HepG2 (cell line): ENCODE results near the gene TGM4. TPM values are rescaled to one million over a fixed set of nuclear protein-coding genes. Genes with fewer than 3 reads are reported as not detected.

Experiments used
- ATAC-seq: fragments of 200-7000 bp; cut with Tn5 transposase; 3 replicates; pipeline ENCODE4 v1.9.1; 2020; ENCODE audit warnings: mild to moderate bottlenecking, moderate library complexity
- BruUV-seq: library from RNA; stranded (reverse); fragments of 400-500 nt; replicated peaks from 2 replicates; lab custom pipeline; 2021; lab: Mats Ljungman, UMichigan
- CTCF ChIA-PET: fragments of 300-600 bp; formaldehyde crosslinking; extraction: SDS; loops from one replicate; lab custom pipeline; 2021; ENCODE audit warnings: low total read pairs, inconsistent platforms, low intra/inter-chr PET ratio; lab: Yijun Ruan, JAX
- POLR2A ChIA-PET: fragments of 350-600 bp; sonication (Branson Sonifier 250); formaldehyde crosslinking; loops from one replicate; lab custom pipeline; 2020; ENCODE audit warnings: antibody characterized with exemption, inconsistent platforms; lab: Yijun Ruan, JAX
- DNase-seq: peaks from one replicate; pipeline ENCODE4 v3.0.0-alpha.2; 2015; ENCODE audit warnings: low spot score
- FAIRE-seq: peaks from 3 replicates; lab custom pipeline; 2011; peaks lifted over from hg19 to GRCh38; lab: Jason Lieb, UNC
- H2AFZ ChIP-seq: one replicate; pipeline ENCODE4 v1.6.1; 2011; ENCODE audit warnings: low read length, inconsistent platforms
- H3K27ac ChIP-seq: fragments of 300-600 bp; 3 replicates; pipeline ENCODE4 v1.8.0; 2011; ENCODE audit warnings: mixed run types, mild to moderate bottlenecking, mixed read lengths, low read length, inconsistent platforms; ENCODE audit not compliant: insufficient read depth; ENCODE audit errors: extremely low read length
- H3K27me3 ChIP-seq, 2 experiments: fragments of 200-600 bp in 1 of 2; 2 replicates in 1 of 2; 3 replicates in 1 of 2; pipeline versions ENCODE4 v1.6.0 to v1.8.0; 2011; ENCODE audit warnings: low read length in 2 of 2, mild to moderate bottlenecking in 2 of 2, moderate library complexity in 2 of 2, inconsistent platforms in 1 of 2; ENCODE audit not compliant: insufficient read depth in 2 of 2, control insufficient read depth in 1 of 2
- H3K36me3 ChIP-seq, 2 experiments: fragments of 200-600 bp in 1 of 2; replicated peaks in 1 of 2; 2 replicates in 1 of 2; 3 replicates in 1 of 2; pipeline versions ENCODE4 v1.5.1 to v1.8.0; 2011; ENCODE audit warnings: low read length in 2 of 2, inconsistent platforms in 1 of 2; ENCODE audit not compliant: insufficient read depth in 2 of 2, control insufficient read depth in 1 of 2
- H3K4me1 ChIP-seq: 2 replicates; pipeline ENCODE4 v1.5.1; 2012; ENCODE audit warnings: low read length, inconsistent platforms; ENCODE audit not compliant: insufficient read depth
- H3K4me2 ChIP-seq: 2 replicates; pipeline ENCODE4 v1.6.0; 2011; ENCODE audit warnings: low read depth, low read length, inconsistent platforms
- H3K4me3 ChIP-seq, 3 experiments: fragments of 200-600 bp in 1 of 3; sonication (generic), shearing (Covaris generic) in 1 of 3; replicated peaks in 1 of 3; 2 replicates each; pipeline ENCODE4 v1.5.1; 2011 to 2016; ENCODE audit warnings: low read length in 3 of 3, inconsistent platforms in 2 of 3, low read depth in 2 of 3, mild to moderate bottlenecking in 2 of 3, control low read depth in 1 of 3, mixed read lengths in 1 of 3; ENCODE audit not compliant: insufficient read depth in 1 of 3
- H3K79me2 ChIP-seq: one replicate; pipeline ENCODE4 v1.6.1; 2011; ENCODE audit warnings: low read length, inconsistent platforms; ENCODE audit not compliant: insufficient read depth
- H3K9ac ChIP-seq: 2 replicates; pipeline ENCODE4 v1.6.0; 2011; ENCODE audit warnings: mild to moderate bottlenecking, low read depth, low read length, inconsistent platforms; ENCODE audit not compliant: insufficient read depth
- H3K9me3 ChIP-seq: 2 replicates; pipeline ENCODE4 v1.5.1; 2012; ENCODE audit warnings: mild to moderate bottlenecking, low read length
- H4K20me1 ChIP-seq: 2 replicates; pipeline ENCODE4 v1.6.0; 2011; ENCODE audit warnings: inconsistent platforms, mild to moderate bottlenecking, low read length, moderate library complexity; ENCODE audit not compliant: insufficient read depth
- AGO2 ChIP-seq: fragments of 200-400 bp; formaldehyde crosslinking; optimal IDR thresholded peaks from 2 replicates; pipeline ENCODE3; 2017; ENCODE audit warnings: mild to moderate bottlenecking, low read depth, low read length, moderate library complexity
- CC2D1A ChIP-seq: sonication (generic); formaldehyde crosslinking; IDR thresholded peaks from 2 replicates; pipeline ENCODE4 v1.8.1; 2023; ENCODE audit warnings: mild to moderate bottlenecking, missing genetic modification reagents
- GLI4 ChIP-seq: sonication (generic); formaldehyde crosslinking; IDR thresholded peaks from 2 replicates; pipeline ENCODE4 v1.5.1; 2020; ENCODE audit warnings: missing genetic modification reagents, mild to moderate bottlenecking, moderate library complexity, borderline replicate concordance
- MAFG ChIP-seq: sonication (generic); formaldehyde crosslinking; IDR thresholded peaks from 2 replicates; pipeline ENCODE4 v1.5.1; 2020; ENCODE audit warnings: mild to moderate bottlenecking, missing genetic modification reagents
- MBD4 ChIP-seq: IDR thresholded peaks from 2 replicates; pipeline ENCODE4 v1.6.1; 2012; ENCODE audit warnings: low read length, inconsistent platforms, borderline replicate concordance
- MEIS2 ChIP-seq: sonication (generic); formaldehyde crosslinking; IDR thresholded peaks from 2 replicates; pipeline ENCODE4 v1.9.0; 2021; ENCODE audit warnings: mild to moderate bottlenecking, missing genetic modification reagents
- SMAD1 ChIP-seq: sonication (generic); formaldehyde crosslinking; IDR thresholded peaks from 2 replicates; pipeline ENCODE4 v1.4.0; 2020; ENCODE audit warnings: missing genetic modification reagents, low read depth, mild to moderate bottlenecking, borderline replicate concordance
- TOE1 ChIP-seq: sonication (generic); formaldehyde crosslinking; IDR thresholded peaks from 2 replicates; pipeline ENCODE4 v1.4.0; 2020; ENCODE audit warnings: mild to moderate bottlenecking, missing genetic modification reagents
- ZFP37 ChIP-seq: sonication (generic); formaldehyde crosslinking; IDR thresholded peaks from 2 replicates; pipeline ENCODE4 v1.4.0; 2020; ENCODE audit warnings: missing genetic modification reagents, borderline replicate concordance
- ZFY ChIP-seq: sonication (generic); formaldehyde crosslinking; IDR thresholded peaks from 2 replicates; pipeline ENCODE4 v1.4.0; 2020; ENCODE audit warnings: missing genetic modification reagents
- ZNF235 ChIP-seq: sonication (generic); formaldehyde crosslinking; IDR thresholded peaks from 2 replicates; pipeline ENCODE4 v1.8.1; 2023; ENCODE audit warnings: mild to moderate bottlenecking, missing genetic modification reagents, borderline replicate concordance
- ZNF383 ChIP-seq: sonication (generic); formaldehyde crosslinking; IDR thresholded peaks from 2 replicates; pipeline ENCODE4 v1.4.0; 2020; ENCODE audit warnings: missing genetic modification reagents, mild to moderate bottlenecking, borderline replicate concordance
- ZNF552 ChIP-seq: sonication (generic); formaldehyde crosslinking; IDR thresholded peaks from 2 replicates; pipeline ENCODE4 v1.9.0; 2022; ENCODE audit warnings: missing genetic modification reagents, mild to moderate bottlenecking, borderline replicate concordance
- ZNF605 ChIP-seq: sonication (generic); formaldehyde crosslinking; IDR thresholded peaks from 2 replicates; pipeline ENCODE4 v1.8.0; 2022; ENCODE audit warnings: mild to moderate bottlenecking, missing genetic modification reagents
- ZNF615 ChIP-seq: sonication (generic); formaldehyde crosslinking; IDR thresholded peaks from 2 replicates; pipeline ENCODE4 v1.5.0; 2020; ENCODE audit warnings: mild to moderate bottlenecking, missing genetic modification reagents, borderline replicate concordance
- ZNF703 ChIP-seq: sonication (generic); formaldehyde crosslinking; IDR thresholded peaks from 2 replicates; pipeline ENCODE4 v1.5.1; 2020; ENCODE audit warnings: missing genetic modification reagents, mild to moderate bottlenecking, moderate library complexity, borderline replicate concordance
- ZNF83 ChIP-seq: sonication (generic); formaldehyde crosslinking; IDR thresholded peaks from 2 replicates; pipeline ENCODE4 v1.4.0; 2020; ENCODE audit warnings: missing genetic modification reagents, mild to moderate bottlenecking, borderline replicate concordance
- ZNF841 ChIP-seq: sonication (generic); formaldehyde crosslinking; IDR thresholded peaks from 2 replicates; pipeline ENCODE4 v1.8.1; 2023; ENCODE audit warnings: missing genetic modification reagents, borderline replicate concordance
- WGBS: methylation state at CpG from one replicate; pipeline ENCODE4 v1.1.6; 2017; ENCODE audit warnings: low lambda C conversion rate; 5-methylcytosine and 5-hydroxymethylcytosine counted together
- in situ Hi-C: cut with HindIII; loops from 2 replicates; pipeline ENCODE4 v1.10.0; 2017; ENCODE audit warnings: low pct_unique_long_range_greater_than_20kb; ENCODE audit not compliant: extremely low pct_ligation_motif_present
- intact Hi-C: fragments of 100-400 bp; cut with micrococcal nuclease; formaldehyde crosslinking; loops from one replicate; pipeline ENCODE4 v1.10.0; 2022; ENCODE audit not compliant: unreplicated experiment
- polyA plus RNA-seq, 8 experiments: library from polyadenylated mRNA; depleted of rRNA in 3 of 8; stranded (reverse) in 7 of 8; unstranded in 1 of 8; fragments of >200 nt; fragmentation: Illumina TruSeq in 4 of 8; extraction: Trizol in 4 of 8; gene quantifications; 2 replicates each; pipeline versions ENCODE4 v1.2.1 to v1.2.3, GENCODE V29; 2011 to 2016; ENCODE audit warnings: low read depth in 4 of 8, missing spikeins in 1 of 8, mixed read lengths in 1 of 8; ENCODE audit not compliant: insufficient read depth in 1 of 8
- total RNA-seq, 5 experiments: library from RNA; depleted of rRNA; stranded (reverse); fragments of >200 nt; fragmentation: Illumina TruSeq; extraction: Trizol; gene quantifications; 2 replicates each; pipeline ENCODE4 v1.2.3, GENCODE V29; 2016; ENCODE audit warnings: low read depth in 1 of 5
- TF ChIP-seq, protein P1 (sequence below): sonication (generic); formaldehyde crosslinking; IDR thresholded peaks from 2 replicates; pipeline ENCODE4 v1.8.0; 2022; ENCODE audit warnings: low read depth, missing genetic modification reagents
- TF ChIP-seq, protein P2 (sequence below): sonication (generic); formaldehyde crosslinking; IDR thresholded peaks from 2 replicates; pipeline ENCODE4 v1.4.0; 2020; ENCODE audit warnings: missing genetic modification reagents
- TF ChIP-seq, protein P3 (sequence below): sonication (generic); formaldehyde crosslinking; IDR thresholded peaks from 2 replicates; pipeline ENCODE4 v1.4.0; 2020; ENCODE audit warnings: missing genetic modification reagents

The TGM4 gene
- total and polyA plus RNA-seq, 2 of the 13 experiments (the other 11 are each of a cell fraction or from before 2014, with no cell fraction given) = 0.07 to 0.15 TPM

DNA sequence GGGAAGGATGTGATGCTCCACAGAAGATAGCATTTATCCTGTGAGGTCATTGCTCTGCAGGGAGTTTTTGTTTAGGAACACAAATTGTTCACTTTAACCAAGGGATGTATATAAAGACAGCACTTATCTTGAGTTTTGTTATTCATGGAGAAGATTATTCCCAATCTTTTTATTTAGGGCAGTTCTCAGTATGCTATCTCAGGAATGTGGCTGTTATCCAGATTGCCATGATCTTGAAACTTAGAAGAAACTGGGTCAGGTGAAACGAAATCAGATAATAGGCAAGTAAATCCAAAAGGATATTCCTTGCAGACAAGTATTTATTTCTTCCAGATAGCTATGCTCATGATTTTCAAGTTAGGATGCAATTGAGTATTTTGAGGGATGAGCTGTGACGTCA lies 32.0 kb upstream of the TGM4 start:
- no peak overlapping the region for H2AFZ ChIP-seq
- ChIA-PET CTCF (no interaction called here), POLR2A (no interaction called here)

DNA sequence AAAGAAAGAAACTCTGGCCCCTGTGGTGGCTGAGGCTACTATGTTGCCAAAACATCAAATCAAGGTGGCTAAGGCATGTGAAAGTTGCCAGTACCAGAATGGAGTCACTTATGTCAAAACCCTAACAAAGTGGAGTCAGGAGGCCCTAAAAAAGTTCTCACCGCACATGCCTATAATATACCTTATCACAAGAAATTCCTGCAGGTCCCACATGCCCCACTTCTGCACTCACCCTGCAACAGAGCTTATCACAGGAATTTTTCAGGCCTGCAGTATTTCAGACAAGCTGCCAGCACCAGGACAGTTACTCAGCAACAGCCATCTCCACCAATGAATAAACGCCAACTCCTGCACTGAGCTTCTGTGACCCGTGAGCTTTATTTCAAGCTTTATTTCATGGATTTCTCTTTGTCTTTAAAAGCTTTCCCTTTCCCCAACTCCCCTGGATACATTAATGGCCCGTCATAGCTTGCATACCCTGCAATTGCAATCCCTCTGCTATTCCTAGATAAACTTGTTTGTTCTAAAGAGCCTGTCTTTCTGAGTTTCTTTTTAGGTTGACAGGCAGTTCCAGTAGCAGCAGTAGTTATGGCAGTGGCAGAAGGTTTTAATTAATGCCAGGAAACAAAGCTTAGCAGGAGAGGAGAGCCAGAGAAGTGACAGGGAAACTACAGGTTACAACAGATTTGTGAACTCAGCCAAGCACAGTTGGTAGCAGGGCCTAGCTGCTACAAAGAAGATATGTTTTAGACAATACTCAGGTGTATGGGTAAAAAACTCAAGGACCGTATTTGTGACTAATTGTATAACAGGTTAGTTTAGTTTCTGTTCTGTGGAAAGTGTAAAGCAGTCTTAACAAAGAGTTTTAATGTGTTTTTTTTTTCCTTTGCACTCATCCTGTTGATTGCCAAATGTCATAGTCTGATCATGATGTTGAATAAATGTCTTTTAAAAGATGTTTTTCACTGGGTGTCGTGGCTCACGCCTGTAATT lies 28.6 kb upstream of the TGM4 start:
- 96% methylated on average over 7 of the region's 7 CpGs for WGBS
- Histone ChIP-seq H3K79me2 (no peaks in the 10 kb centered on the region), H2AFZ (no peak overlapping the region), H3K4me2 (no peak overlapping the region), H4K20me1 (no peaks in the 10 kb centered on the region), H3K27ac (no peak overlapping the region), H3K9ac (no peak overlapping the region), H3K4me1 (no peaks in the 10 kb centered on the region), H3K4me3 (no peak overlapping the region), H3K36me3 (peaks cover 3 to 49% of the 10 kb centered on the region in 2 experiments), H3K9me3 (no peaks in the 10 kb centered on the region), H3K27me3 (no peaks in the 10 kb centered on the region)
- CTCF ChIA-PET = no interaction called here
- DNase-seq = no peak
- FAIRE-seq = no peak
- POLR2A ChIA-PET = no interaction called here
- ATAC-seq = no peak
- no TSS peak for BruUV-seq
- intact Hi-C loops (no loop called here), in situ Hi-C loops (no loop called here)
- TF ChIP-seq SMAD1 (no peak), AGO2 (no peak), ZNF552 (no peak), TOE1 (CRISPR knock-in tag) (no peak), ZNF235 (CRISPR knock-in tag) (no peak), ZNF615 (no peak)
- TF ChIP-seq, protein P1, sequence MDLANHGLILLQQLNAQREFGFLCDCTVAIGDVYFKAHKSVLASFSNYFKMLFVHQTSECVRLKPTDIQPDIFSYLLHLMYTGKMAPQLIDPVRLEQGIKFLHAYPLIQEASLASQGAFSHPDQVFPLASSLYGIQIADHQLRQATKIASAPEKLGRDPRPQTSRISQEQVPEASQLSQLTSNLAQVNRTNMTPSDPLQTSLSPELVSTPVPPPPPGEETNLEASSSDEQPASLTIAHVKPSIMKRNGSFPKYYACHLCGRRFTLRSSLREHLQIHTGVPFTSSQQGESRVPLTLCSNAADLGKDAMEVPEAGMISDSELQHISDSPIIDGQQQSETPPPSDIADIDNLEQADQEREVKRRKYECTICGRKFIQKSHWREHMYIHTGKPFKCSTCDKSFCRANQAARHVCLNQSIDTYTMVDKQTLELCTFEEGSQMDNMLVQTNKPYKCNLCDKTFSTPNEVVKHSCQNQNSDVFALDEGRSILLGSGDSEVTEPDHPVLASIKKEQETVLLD (CRISPR knock-in tag) = no peak
- TF ChIP-seq, protein P2, sequence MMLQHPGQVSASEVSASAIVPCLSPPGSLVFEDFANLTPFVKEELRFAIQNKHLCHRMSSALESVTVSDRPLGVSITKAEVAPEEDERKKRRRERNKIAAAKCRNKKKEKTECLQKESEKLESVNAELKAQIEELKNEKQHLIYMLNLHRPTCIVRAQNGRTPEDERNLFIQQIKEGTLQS (CRISPR knock-in tag) = no peak
- TF ChIP-seq, protein P3, sequence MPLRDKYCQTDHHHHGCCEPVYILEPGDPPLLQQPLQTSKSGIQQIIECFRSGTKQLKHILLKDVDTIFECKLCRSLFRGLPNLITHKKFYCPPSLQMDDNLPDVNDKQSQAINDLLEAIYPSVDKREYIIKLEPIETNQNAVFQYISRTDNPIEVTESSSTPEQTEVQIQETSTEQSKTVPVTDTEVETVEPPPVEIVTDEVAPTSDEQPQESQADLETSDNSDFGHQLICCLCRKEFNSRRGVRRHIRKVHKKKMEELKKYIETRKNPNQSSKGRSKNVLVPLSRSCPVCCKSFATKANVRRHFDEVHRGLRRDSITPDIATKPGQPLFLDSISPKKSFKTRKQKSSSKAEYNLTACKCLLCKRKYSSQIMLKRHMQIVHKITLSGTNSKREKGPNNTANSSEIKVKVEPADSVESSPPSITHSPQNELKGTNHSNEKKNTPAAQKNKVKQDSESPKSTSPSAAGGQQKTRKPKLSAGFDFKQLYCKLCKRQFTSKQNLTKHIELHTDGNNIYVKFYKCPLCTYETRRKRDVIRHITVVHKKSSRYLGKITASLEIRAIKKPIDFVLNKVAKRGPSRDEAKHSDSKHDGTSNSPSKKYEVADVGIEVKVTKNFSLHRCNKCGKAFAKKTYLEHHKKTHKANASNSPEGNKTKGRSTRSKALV (CRISPR knock-in tag) = no peak

More for the DNA sequence above, 32.0 kb upstream of the TGM4 start:
- no peak overlapping the region for H3K4me3 ChIP-seq
- H3K4me2 ChIP-seq = no peak overlapping the region
- H3K4me1 ChIP-seq = no peaks in the 10 kb centered on the region
- intact Hi-C loops (no loop called here), in situ Hi-C loops (no loop called here)
- no peak for FAIRE-seq
- H3K9me3 ChIP-seq = no peaks in the 10 kb centered on the region
- TF ChIP-seq MBD4 = no peak
- TF ChIP-seq ZNF83 (CRISPR knock-in tag) = no peak
- TF ChIP-seq ZNF703 (CRISPR knock-in tag) = no peak
- TF ChIP-seq GLI4 (CRISPR knock-in tag) = no peak
- no peak for TF ChIP-seq CC2D1A (CRISPR knock-in tag)
- no peak for TF ChIP-seq ZFP37 (CRISPR knock-in tag)
- TF ChIP-seq MAFG (CRISPR knock-in tag) = no peak
- TF ChIP-seq ZFY (CRISPR knock-in tag) = no peak
- TF ChIP-seq ZNF841 = no peak
- TF ChIP-seq ZNF383 = no peak
- TF ChIP-seq ZNF605 (CRISPR knock-in tag) = no peak
- no peak for TF ChIP-seq MEIS2 (CRISPR knock-in tag)
- DNase-seq = no peak
- H3K79me2 ChIP-seq = no peaks in the 10 kb centered on the region
- ATAC-seq = no peak
- no peak overlapping the region for H3K27ac ChIP-seq
- BruUV-seq = no TSS peak
- H4K20me1 ChIP-seq = no peaks in the 10 kb centered on the region
- H3K9ac ChIP-seq = no peak overlapping the region
- 91% methylated on average over 2 of the region's 2 CpGs for WGBS
- no peaks in the 10 kb centered on the region for H3K27me3 ChIP-seq
- H3K36me3 ChIP-seq = peaks cover 8 to 66% of the 10 kb centered on the region in 2 experiments
